SKM-1 (cell line): ENCODE measurements around the gene ZNF70.

ENCODE experiments used
- DNase-seq: peaks from one replicate; lab custom pipeline; 2025; ENCODE audit not compliant: unreplicated experiment; lab: John Stamatoyannopoulos, UW

Gene ZNF70

DNA sequence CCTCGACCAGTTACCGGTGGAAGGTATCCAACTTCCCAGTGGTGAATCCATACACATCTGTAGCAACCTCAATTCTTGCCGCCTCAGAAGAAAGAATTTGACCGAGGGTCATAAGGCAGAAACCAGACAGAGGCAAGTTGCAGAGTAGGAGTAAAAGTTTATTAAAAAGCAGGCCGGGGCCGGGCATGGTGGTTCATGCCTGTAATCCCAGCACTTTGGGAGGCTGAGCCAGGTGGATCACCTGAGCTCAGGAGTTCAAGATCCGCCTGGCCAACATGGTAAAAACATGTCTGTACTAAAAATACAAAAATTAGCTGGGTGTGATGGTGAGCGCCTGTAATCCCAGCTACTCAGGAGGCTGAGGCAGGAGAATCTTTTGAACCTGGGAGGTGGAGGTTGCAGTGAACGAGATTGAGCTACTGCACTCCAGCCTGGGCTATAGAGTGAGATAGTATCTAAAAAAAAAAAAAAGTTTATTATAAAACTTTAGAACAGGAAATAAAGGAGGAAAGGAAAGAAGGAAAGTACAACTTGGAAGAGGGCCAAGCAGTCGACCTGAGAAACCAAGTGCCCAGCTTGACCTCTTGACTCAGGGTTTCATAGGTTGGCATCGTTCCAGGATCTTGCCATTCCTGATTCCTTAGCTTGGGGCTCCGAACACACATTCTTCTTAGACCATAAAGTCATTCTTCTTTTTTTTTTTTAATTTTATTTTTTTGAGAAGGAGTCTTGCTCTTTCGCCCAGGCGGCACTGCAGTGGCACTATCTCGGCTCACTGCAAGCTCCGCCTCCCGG lies 32.3 kb downstream of the ZNF70 start:
- DNase-seq: no peak

DNA sequence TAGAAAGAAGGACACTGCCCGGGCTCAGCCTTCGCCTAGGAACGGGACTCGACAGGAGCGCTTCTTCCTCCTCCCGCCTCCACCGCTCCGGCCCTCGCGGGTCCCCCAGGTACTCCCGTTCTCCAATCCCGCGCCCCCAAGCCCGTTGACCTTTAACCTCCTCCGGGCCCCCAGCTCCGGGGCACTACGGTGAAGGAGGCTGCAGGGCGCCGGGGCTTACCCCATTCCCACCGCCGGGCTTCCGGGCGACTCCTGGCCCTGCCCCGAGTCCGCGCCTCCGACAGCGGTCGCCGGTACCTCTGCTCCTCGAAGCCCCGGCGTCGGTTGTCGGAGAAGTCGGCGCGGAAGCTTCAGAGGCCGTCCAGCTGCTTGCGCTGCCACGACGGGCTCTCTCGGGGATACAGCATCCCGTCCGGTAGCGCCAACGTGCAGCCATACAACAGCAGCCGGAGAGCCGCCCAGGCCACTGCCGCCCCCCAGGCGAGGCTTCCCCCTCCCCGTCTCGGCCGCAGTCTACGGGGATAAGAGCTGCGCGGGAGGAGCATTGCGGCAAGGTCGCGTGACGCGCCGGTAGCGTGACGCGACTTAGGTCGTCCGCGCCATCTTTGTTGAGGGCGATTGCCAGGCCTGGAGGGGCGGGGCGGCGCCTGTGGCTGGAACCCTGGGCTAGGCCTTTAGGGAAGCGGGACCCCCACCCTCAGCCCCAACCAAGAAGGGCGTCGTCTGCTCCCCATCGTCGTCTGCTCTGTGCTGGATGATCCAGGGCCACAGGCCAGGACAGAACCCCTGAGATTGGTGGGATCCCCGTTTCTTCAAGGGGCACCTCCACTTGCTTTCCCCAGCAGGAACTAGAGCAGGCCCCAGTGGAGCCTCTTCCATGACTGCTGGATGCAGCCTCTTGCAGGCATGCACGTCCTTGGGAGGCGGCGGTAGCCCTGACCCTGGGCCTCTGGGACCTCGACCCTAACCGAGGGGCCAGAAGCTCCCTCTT lies 33.8 kb downstream of the ZNF70 start:
- DNase-seq: peak; percentile 79

DNA sequence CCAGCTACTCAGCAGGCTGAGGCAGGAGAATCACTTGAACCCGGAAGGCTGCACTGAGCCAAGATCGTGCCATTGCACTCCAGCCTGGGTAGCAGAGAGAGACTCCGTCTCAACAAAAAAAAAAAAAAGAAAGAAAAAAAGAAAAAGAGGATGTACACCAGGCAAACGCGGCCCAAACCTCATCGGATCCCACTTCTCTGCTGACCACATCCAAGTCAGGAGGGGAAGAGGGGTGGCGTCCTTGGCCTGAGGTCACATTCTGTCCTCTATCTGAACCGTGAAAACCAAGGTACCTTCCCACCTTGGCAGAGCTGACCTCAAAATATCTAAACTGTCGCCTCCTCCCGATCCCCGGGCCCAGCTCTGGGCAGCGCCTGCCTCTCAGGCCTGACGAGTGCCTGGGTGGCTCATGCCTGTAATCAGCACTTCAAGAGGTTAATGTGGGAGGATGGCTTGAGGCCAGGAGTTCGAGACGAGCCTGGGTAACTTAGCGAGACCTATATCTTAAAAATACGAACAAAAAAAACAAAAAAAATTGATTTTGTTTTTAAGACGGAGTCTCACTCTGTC lies 35.0 kb downstream of the ZNF70 start:
- DNase-seq: peak; percentile 26

DNA sequence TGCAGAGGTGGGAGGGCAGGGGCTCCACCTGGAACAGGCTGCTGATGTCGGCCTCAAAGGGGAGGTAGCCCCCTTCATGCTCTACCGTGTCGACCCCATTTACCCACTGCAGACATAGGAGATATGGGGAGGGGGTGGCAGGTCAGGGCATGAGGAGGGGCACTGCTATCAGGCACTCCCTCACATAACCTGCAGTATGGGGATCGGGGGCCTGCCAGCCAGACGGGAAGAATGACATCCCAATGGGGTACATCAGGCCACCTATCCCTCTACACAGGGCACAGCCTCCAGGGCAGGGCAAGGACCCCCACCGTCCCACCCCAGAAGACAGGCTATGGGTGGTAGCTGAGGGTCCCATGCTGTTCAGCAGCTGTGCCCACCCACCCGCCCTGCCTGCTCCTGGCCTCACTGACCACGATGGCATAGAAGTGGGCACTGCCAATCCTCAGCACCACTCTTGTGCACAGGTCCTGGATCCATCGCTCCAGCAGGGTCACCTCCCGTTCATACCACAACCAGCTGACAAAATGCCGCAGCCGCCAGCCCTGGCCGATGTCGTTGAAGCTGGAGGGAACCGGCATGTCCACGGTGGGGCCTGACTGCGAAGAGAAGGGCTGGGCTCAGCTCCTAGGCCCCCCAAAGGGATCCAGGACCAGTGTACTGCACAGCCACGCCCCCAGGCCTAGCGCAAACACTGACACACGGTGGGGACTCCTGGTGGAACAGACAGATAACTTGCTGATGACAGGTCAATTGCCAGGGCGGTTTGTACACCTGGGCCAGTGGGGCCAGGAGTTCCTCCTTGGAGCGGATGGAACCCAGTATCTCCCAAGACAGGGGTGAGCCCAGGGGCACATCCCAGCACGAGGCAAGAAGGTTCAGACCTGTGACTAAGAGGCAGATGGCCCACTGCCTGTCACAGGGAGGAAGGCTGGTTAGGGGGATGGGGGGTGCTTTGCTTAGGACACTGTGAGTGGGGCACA lies 36.0 kb downstream of the ZNF70 start:
- no peak for DNase-seq

DNA sequence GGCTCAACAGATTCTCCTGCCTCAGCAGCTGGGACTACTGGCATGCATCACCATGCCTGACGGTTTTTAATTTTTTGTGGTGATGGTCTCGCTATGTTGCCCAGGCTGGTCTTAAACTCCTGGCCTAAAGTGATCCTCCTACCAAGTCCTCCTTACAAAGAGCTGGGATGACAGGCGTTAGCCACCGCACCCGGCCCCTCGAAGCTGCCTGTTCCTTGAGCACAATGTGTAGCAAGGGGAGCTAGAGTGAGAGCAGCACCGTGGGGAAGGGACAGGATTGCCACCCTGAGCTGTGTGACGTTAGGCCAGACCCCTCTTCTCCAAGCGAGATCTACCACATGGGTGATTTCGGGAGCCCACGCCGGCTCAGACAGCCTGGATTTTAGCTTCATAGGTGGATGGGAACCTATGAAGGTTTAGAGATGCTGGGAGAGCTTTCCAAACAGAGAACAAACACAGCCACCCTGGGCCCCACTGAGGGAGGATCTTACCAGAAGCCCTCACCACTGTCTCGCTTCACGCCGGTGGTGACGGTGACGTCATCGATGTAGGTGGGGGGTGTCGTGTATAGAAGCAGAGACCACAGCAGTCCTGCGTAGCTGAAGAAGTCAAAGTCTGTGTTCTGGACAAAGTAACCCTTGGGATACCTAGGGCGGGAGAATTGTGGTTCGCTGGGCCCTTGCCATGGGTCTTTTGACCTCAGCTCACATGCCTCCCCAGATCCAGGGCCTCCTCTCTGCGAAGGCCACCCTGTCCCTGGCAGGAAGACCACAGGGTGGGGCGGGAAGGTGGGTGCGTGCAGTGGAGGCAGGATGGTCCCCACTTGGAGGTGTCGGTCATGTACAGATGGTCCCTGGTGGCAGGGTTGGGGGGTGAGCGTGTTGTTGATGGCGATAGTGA lies 37.0 kb downstream of the ZNF70 start:
- DNase-seq: no peak

DNA sequence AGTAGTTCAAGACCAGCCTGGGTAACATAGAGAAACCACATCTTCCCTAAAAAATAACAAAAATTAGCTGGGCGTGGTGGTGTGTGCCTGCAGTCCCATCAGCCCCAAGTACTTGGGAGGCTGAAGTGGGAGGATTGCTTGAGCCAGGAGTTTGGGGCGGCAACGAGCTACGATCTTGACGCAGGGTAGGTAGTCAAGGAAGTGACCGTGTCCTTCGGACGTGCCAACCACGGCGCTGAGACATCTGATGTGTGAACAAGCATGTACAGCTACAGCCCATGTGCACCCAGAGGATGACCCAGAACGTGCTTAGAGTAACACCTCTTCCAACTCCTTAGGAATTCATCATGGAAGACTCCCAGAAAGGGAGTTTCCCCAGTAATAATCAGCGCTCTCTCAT lies 38.7 kb downstream of the ZNF70 start:
- DNase-seq: no peak

DNA sequence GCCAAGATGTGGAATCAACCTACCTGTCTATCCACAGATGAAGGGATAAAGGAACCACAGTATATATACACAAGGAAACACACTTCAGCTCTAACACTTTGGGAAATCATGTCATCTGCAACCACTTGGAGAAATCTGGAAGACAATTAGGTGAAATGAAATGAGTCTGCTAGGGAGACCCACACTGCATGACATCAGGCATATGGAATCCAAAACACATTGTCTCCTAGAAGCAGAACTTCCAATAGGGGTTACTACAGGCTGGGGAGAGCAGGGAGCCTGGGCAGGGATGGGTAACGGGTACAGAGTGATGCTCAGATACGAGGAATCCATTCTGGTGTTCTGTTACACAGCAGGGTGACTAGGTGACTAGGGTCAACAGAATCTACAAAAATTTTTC lies 41.8 kb downstream of the ZNF70 start:
- no peak for DNase-seq

DNA sequence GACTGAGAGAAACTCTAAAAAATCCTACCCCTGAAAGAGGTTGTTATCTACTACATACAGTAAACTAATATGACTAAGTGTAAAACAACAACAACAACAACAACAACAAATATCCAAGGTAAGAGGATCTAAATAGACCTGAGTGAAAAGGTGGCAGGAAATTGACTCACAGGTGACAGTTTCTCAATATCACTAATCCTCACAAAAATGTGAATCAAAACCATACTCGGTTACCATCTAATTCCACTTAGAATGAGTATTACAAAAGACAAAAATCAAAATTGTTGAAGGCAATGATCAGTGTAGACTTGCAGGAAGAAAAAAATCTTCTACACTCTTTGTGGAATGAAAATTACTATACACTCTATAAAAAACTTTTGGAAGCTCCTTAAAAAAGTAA lies 42.6 kb downstream of the ZNF70 start:
- DNase-seq: no peak

DNA sequence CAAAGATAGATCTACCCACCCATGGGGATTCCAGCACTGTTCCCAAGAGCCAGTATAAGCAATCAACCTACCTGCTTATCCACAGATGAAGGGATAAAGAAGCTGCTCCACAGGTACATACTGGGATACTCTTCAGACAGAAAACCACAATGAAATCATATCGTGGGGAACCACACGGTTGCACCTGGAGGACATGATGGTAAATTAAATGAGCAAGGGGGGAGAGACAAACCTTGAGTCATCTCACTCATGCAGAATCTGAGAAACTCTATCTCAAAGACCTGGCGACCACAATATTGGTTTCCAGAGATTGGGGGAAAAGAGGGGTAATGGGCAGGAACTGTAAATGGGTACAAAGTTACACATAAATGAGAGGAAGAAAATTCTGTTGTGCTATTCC lies 45.6 kb downstream of the ZNF70 start:
- DNase-seq: no peak

DNA sequence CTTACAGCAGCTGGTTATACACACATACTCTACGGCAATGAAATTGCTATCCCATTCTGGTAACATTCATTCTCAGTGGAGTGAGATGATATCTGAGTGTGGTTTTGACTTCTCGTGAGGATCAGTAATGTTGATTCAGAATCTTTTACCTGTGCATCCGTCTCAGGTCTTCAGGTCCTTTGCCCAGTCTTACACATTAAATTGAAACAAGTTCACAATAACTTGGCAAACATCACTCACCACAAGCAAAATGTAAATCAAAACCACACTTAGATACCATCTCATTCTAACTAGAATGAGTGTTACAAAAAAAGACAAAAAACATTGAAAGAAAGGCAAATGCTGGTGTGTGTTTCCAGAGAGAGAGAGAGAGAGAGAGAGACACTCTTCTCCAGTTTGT lies 46.1 kb downstream of the ZNF70 start:
- DNase-seq: no peak

DNA sequence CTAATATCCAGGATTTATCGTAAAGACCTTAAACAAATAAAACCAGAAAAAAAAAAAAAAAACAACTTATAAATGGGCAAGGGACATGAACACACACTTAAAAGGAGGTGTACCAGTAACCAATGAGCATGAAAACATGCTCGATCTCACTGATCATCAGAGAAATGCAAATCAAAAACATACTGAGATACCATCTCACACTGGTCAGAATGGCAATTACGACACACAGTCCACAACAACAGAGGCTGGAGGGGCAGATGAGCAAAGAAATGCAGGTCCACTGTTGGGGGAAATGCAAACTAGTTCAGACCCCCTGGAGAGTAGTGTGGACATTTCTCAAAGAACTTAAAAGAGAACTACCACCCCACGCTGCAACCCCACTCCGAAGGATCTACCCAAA lies 46.9 kb downstream of the ZNF70 start:
- DNase-seq: no peak

DNA sequence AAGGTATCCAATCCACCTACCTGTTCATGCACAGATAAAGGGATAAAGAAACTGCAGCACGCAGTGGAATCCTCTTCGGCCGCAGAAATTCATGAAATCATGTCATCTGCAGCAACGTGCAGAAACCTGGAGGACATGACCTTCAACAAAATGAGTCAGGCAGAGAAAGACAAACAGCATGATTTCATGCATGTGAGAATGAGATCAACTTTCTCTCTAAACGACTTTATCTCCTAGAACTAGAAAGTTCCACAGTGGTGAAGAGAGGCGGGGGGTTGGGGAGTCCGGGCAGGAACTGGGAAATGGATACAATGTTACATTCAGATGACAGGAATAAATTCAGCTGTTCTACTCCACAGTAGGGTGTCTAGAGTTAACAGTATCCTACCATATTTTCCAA lies 50.2 kb downstream of the ZNF70 start:
- no peak for DNase-seq

DNA sequence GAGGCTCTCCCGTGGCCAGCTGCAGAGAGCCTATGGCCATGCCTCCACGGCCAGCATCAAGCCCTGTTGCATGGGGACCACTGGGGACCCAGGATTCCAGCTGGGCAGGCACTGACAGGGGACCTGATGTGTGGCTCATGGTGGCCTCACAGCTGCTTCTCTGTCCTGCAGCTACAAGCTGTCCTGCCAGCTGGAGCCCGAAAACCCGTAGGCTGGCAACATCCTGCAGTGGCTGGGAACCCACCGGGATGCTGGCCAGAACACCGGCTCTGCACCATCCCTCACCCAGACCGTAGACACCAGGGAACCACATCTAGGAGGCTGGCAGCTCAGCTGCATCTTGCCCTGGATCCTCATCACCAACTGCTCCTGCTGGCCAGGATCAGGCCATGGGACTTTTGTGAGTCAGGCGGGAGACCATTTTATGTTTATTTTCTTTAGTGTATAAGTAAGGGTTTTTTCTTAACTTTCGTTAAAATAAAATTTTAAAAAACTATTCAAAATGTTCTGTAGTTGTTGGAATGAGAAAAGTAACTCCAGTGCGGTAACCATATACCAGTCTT lies 52.2 kb downstream of the ZNF70 start:
- DNase-seq: no peak

DNA sequence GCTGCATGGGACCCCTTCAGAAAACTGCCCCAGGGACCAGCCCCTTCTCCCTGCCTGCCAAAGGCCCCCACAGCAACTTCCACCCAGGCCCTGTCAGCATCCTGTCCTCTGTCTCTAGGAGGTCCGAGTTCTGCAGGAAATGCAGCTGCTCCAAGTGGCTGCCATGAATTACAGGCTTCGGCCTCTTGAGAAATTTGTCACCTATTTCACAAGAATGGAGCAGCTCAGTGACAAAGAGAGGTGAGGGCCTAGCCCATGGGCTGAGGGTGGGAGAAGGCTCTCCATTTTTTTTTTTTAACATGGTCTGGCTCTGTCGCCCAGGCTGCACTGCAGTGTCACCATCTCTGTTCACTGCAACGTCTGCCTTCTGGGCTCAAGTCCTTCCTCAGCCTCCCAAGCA lies 52.8 kb downstream of the ZNF70 start:
- peak; percentile 2 for DNase-seq

DNA sequence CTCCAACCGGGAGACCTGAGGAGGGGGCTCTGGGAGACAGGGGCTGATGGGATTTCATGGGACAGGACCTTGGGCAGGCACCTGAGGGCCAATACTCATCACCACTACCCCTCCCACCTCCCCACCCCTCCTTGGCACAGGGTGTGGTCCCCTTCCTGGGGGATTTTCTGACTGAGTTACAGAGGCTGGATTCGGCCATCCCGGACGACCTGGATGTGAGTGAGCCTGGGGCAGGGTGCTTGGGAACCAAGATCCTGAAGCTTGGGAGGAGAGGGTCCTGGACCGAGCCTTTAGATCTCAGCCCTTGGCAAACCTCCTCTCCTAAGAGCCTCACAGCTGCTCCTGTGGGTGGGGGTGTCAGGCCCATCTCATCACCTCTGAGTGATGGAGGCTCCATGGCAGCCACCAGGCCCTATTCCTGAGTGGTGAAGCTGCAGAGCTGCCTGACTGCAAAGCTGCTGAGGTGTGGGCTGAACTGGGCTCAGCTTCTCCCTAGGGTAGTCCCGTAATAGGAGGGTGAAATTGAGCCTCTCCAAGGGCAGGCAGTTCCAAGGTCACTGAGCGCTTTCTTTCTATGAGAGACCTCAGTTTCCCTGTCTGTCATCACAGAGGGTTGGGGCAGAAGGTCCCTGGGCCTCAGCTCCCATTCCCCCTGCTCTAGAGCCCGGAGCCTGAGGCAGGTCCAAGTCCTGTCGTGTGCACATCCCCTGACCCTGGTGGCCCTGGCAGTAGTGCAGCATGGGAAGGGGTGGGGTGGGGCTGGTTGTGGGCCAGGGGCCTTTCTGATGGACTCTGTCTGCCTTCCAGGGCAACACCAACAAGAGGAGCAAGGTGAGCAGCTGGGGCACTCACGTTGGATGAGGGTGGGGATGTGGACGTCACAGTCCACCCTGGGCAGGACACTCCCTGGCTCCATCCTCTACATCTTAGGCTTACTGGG lies 53.6 kb downstream of the ZNF70 start:
- no peak for DNase-seq

DNA sequence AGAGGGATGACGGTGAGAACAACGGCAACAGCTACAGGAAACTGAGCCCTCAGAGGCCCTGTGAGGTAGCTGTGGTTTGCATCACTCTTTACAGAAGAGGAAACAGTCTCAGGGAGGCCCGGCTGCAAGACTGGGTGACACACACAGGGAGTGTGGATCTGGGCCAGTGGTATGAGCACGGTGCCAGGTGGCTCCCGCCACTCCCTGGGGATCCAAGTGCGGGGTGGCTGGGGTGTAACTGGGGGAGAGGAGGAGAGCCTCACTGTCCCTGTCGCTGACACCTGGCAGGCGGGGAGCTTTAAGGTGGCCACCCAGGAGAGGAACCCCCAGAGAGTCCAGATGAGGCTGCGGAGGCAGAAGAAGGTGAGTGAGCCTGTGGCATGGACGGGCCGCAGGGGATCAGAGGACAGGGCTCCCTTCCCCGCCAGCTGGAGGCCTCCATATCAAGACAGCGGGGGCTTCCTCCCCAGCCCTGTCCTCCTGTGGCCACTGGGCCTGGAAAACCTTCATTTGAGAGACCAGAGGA lies 54.5 kb downstream of the ZNF70 start:
- peak; percentile 94 for DNase-seq

DNA sequence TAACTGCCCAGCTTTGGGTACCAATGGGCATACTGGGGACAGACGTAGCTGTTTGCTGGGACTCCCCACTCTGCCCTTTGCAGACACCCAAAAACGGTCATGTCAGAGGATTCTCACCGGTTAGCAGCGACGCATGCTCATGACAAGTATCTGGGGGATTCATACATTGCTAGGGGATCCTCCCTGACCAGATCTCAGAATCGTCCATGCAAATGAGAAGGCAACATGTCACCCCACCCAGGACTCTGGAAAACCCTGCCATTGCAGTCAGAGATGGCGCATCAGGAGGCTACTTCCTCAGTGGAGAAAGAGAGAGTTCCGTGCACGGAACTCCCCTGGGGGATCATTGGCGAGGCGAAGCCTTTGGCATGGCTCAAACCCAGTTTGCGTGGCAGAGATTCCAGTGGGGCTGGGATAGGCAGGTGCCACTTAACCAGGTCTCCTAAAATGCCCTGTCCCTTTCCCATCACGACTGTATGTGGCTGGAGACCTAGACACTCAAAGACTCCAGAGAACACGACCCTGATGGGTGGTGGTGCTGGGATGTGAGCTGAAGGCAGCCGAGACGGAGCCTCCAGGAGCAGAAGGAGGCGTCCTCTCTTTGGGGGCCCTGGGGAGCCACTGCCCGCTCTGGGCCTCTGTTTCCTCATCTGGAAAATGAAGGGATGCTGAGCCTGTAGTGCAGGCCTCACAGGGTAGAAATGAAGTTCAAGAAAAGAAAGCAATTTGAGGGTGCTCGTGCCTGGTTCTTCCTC lies 55.2 kb downstream of the ZNF70 start:
- no peak for DNase-seq
